Nephron (organoid): ENCODE results near the gene NKTR.

Source experiments
- H3K27ac Mint-ChIP-seq, 3 experiments: 2 replicates each; pipeline ENCODE4 v1.8.0; 2020; ENCODE audit warnings: mixed read lengths in 3 of 3, mild to moderate bottlenecking in 2 of 3, moderate library complexity in 1 of 3
- H3K27me3 Mint-ChIP-seq: 2 replicates; pipeline ENCODE4 v1.8.0; 2021; ENCODE audit warnings: low read depth, mild to moderate bottlenecking, moderate library complexity, mixed read lengths
- H3K36me3 Mint-ChIP-seq: 2 replicates; pipeline ENCODE4 v1.8.0; 2020; ENCODE audit warnings: low read depth, mixed read lengths
- H3K4me1 Mint-ChIP-seq: 2 replicates; pipeline ENCODE4 v1.8.0; 2020; ENCODE audit warnings: mixed read lengths
- H3K4me3 Mint-ChIP-seq, 3 experiments: 2 replicates each; pipeline ENCODE4 v1.8.0; 2020; ENCODE audit warnings: mild to moderate bottlenecking in 3 of 3, mixed read lengths in 3 of 3, moderate library complexity in 2 of 3
- H3K9me3 Mint-ChIP-seq: 2 replicates; pipeline ENCODE4 v1.8.0; 2020; ENCODE audit warnings: mixed read lengths
- TF ChIP-seq, protein P1 (sequence below), 3 experiments: fragments of 200-600 bp; sonication (generic); IDR thresholded peaks; one replicate each; pipeline ENCODE4 v1.5.0; 2021; ENCODE audit warnings: antibody characterized with exemption in 3 of 3; ENCODE audit not compliant: unreplicated experiment in 3 of 3

NKTR gene

DNA sequence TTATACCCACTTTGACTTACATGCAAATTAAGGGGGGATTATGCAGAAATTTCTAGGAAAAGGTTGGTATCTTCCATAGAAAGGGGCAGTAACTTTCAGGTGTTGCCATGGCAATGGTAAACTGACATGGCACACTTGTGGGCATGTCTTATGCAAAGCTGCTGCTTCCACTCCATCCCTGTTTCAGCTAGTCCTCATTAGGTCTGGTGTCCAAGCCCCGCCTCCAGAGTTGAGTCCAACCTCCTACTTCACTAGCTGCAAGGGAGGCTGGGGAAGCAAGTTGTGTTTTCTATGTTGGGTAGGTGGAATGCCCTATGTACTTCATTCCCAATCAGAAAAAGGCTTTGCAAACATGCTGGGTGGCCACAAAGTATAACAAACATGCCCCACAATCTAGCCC lies 70.2 kb downstream of the NKTR start:
- H3K27ac Mint-ChIP-seq: no peak overlapping the region
- H3K27me3 Mint-ChIP-seq: peaks cover 4% of the 10 kb centered on the region
- H3K4me3 Mint-ChIP-seq: no peak overlapping the region
- H3K4me1 Mint-ChIP-seq: peaks cover 24% of the 10 kb centered on the region
- H3K9me3 Mint-ChIP-seq: no peaks in the 10 kb centered on the region
- no peaks in the 10 kb centered on the region for H3K36me3 Mint-ChIP-seq
- TF ChIP-seq, protein P1, sequence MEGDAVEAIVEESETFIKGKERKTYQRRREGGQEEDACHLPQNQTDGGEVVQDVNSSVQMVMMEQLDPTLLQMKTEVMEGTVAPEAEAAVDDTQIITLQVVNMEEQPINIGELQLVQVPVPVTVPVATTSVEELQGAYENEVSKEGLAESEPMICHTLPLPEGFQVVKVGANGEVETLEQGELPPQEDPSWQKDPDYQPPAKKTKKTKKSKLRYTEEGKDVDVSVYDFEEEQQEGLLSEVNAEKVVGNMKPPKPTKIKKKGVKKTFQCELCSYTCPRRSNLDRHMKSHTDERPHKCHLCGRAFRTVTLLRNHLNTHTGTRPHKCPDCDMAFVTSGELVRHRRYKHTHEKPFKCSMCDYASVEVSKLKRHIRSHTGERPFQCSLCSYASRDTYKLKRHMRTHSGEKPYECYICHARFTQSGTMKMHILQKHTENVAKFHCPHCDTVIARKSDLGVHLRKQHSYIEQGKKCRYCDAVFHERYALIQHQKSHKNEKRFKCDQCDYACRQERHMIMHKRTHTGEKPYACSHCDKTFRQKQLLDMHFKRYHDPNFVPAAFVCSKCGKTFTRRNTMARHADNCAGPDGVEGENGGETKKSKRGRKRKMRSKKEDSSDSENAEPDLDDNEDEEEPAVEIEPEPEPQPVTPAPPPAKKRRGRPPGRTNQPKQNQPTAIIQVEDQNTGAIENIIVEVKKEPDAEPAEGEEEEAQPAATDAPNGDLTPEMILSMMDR (IDR thresholded peaks at IDR 0.05; ENCODE audit: unreplicated experiment in 3 of 3): no peak

DNA sequence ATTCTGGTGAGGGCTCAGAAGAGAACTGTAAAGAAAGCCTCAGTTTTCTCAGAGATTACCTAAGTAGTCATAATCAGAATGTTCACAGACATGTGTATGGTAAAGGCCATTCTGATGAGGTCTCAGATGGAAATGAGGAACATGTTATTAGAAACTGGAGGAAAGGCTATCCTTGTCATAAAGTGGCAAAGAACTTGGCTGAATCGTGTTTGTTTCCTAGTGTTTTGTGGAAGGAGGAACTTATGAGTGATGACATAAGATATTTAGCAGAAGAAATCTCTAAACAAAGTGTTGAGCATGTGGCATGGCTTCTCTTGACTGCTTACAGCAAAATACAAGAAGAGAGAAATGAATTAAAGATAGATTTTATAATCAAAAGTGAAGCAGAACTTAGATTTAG lies 72.0 kb downstream of the NKTR start:
- Mint-ChIP-seq H3K9me3 (peaks cover 9% of the 10 kb centered on the region), H3K27me3 (peaks cover 4% of the 10 kb centered on the region)

DNA sequence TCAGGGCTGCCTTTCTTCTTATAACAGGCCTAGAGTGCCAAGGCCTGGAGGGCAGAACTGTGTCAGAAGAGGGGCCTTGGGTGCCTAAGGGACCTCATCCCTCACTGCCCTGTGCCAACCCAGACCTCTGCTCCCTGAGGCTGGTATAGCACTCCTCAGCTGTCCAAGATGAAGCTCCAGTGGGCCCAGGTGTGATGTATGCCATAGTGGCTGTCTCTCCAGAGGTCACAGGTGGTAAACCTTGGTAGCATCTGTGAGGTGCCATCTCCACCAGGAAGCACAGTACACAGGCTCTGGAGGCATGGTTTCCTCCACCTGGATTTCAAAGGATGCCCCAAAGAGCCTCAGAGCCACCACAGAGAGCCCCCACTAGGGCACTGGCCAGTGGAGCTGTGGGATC lies 72.6 kb downstream of the NKTR start:
- TF ChIP-seq, protein P1 (IDR thresholded peaks at IDR 0.05; ENCODE audit: unreplicated experiment in 3 of 3): no peak
- H3K4me3 Mint-ChIP-seq: no peak overlapping the region

More for the DNA sequence above, 72.0 kb downstream of the NKTR start:
- H3K4me1 Mint-ChIP-seq: peaks cover 10% of the 10 kb centered on the region
- no peak overlapping the region for H3K4me3 Mint-ChIP-seq
- TF ChIP-seq, protein P1 (IDR thresholded peaks at IDR 0.05; ENCODE audit: unreplicated experiment in 3 of 3): no peak
- H3K27ac Mint-ChIP-seq: no peak overlapping the region
- H3K36me3 Mint-ChIP-seq: no peaks in the 10 kb centered on the region

DNA sequence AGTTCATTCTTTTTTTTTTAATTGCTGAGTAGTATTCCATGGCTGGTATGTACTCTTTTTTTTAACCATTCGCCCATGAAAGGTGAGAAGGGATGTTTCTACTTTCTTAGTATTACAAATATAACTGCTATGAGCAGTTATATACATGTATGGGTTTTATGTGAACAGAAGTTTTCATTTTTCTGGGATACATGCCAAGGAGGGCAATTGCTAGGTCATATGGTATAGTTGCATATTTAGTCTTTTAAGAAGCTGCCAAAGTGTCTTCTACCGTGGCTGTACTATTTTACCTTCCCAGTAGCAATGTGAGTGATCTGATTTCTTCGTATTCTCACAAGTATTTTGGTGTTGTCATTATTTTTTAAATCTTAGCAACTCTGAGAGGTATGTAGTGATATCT lies 73.7 kb downstream of the NKTR start:
- no peaks in the 10 kb centered on the region for H3K4me1 Mint-ChIP-seq
- no peak overlapping the region for H3K4me3 Mint-ChIP-seq
- H3K9me3 Mint-ChIP-seq: peaks cover 15% of the 10 kb centered on the region
- H3K36me3 Mint-ChIP-seq: no peaks in the 10 kb centered on the region
- TF ChIP-seq, protein P1 (IDR thresholded peaks at IDR 0.05; ENCODE audit: unreplicated experiment in 3 of 3): no peak
- H3K27me3 Mint-ChIP-seq: no peaks in the 10 kb centered on the region
- no peak overlapping the region for H3K27ac Mint-ChIP-seq

More for the DNA sequence above, 72.6 kb downstream of the NKTR start:
- H3K4me1 Mint-ChIP-seq: peaks cover 5% of the 10 kb centered on the region
- H3K27me3 Mint-ChIP-seq: peaks cover 4% of the 10 kb centered on the region
- no peak overlapping the region for H3K27ac Mint-ChIP-seq
- no peaks in the 10 kb centered on the region for H3K36me3 Mint-ChIP-seq
- H3K9me3 Mint-ChIP-seq: peaks cover 15% of the 10 kb centered on the region

DNA sequence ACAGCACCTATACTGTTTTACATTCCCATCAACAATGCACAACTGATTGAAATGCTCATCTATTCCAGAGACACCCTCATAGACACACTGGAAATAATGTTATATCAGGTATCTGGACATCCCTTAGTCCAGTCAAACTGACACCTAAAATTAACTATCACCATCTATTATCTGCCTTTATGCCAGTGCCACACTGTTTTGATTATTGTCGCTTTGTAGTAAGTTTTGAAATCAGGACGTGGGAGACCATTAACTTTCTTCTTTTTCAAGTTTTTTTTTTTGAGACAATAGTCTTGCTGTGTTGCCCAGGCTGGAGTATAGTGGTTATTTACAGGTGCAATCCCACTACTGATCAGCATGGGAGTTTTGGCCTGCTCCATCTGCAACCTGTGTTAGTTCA lies 75.4 kb downstream of the NKTR start:
- H3K36me3 Mint-ChIP-seq: no peaks in the 10 kb centered on the region
- H3K4me1 Mint-ChIP-seq: no peaks in the 10 kb centered on the region
- peaks cover 6% of the 10 kb centered on the region for H3K27me3 Mint-ChIP-seq
- peaks cover 15% of the 10 kb centered on the region for H3K9me3 Mint-ChIP-seq
- no peak overlapping the region for H3K4me3 Mint-ChIP-seq
- TF ChIP-seq, protein P1 (IDR thresholded peaks at IDR 0.05; ENCODE audit: unreplicated experiment in 3 of 3): no peak
- no peak overlapping the region for H3K27ac Mint-ChIP-seq

DNA sequence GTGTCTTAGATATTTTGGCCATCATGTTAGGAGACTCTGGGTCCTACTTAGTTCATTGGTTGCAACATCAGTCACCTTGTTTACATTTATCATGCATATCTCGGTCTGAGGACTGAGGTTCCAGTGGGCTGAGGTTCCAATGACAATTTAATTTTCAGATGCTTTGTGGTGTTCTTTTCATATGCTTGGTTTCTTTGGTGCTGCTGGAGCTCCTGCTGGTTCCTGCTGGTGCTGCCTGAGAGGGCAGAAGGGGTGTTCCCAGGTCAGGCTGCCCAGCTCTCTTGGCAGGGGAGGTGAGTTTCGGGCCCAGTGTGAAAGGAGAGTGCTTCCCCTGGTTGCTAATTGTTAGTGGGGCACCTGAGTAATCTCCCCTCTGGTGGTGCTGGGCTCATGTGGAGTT lies 78.0 kb downstream of the NKTR start:
- TF ChIP-seq, protein P1 (IDR thresholded peaks at IDR 0.05; ENCODE audit: unreplicated experiment in 3 of 3): no peak
- Mint-ChIP-seq H3K9me3 (peaks cover 15% of the 10 kb centered on the region), H3K27ac (no peak overlapping the region), H3K27me3 (peaks cover 6% of the 10 kb centered on the region), H3K4me3 (no peak overlapping the region), H3K36me3 (no peaks in the 10 kb centered on the region), H3K4me1 (peaks cover 12% of the 10 kb centered on the region)
